SK-MEL-5 (cell line): ENCODE data around the gene ZC3H8. TPM values are rescaled to one million over a fixed set of nuclear protein-coding genes. Genes with fewer than 3 reads are reported as not detected.

ENCODE experiments used
- DNase-seq: peaks from one replicate; pipeline ENCODE4 v3.0.0-alpha.2; 2016; ENCODE audit warnings: low read depth, low spot score
- in situ Hi-C: cut with HindIII; loops from 2 replicates; pipeline ENCODE4 v1.10.0; 2016; ENCODE audit warnings: low sequenced_read_pairs, high pct_unique_total_duplicates, low pct_unique_long_range_greater_than_20kb
- total RNA-seq: library from RNA; depleted of rRNA; stranded (reverse); fragments of >200 nt; shearing (Covaris generic); gene quantifications from 2 replicates; pipeline ENCODE4 v1.2.3, GENCODE V29; 2014

ZC3H8 gene
- total RNA-seq, 1 experiment from 2014 or later, result 19.7 TPM

- in situ Hi-C loops, result no loop called here
- no peak for DNase-seq
These were observed 72.2 kb downstream of the ZC3H8 start for GRCh38 chr2:112182581-112183034.

- DNase-seq, result no peak
- in situ Hi-C loops, result no loop called here
These were observed 73.1 kb downstream of the ZC3H8 start for GRCh38 chr2:112181571-112182290.

- DNase-seq, result no peak
- in situ Hi-C loops, result no loop called here
These were observed 78.8 kb downstream of the ZC3H8 start for GRCh38 chr2:112175958-112176573.

- in situ Hi-C loops, result no loop called here
- DNase-seq, result no peak
These were observed 79.5 kb downstream of the ZC3H8 start for GRCh38 chr2:112175333-112175732.

GRCh38 chr2:112174383-112174782, 80.5 kb downstream of the ZC3H8 start:
- in situ Hi-C loops, result no loop called here
- no peak for DNase-seq

GRCh38 chr2:112173646-112174319, 81.1 kb downstream of the ZC3H8 start:
- no peak for DNase-seq
- in situ Hi-C loops, result no loop called here

GRCh38 chr2:112170495-112170894, 84.3 kb downstream of the ZC3H8 start:
- in situ Hi-C loops, result no loop called here
- no peak for DNase-seq

GRCh38 chr2:112168422-112169124, 86.3 kb downstream of the ZC3H8 start:
- in situ Hi-C loops, result no loop called here
- DNase-seq, result no peak

- in situ Hi-C loops, result no loop called here
- no peak for DNase-seq
These were observed 87.9 kb downstream of the ZC3H8 start for GRCh38 chr2:112166806-112167499.

GRCh38 chr2:112165296-112165695, 89.5 kb downstream of the ZC3H8 start:
- DNase-seq, result no peak
- in situ Hi-C loops, result no loop called here

GRCh38 chr2:112164876-112165275, 90.0 kb downstream of the ZC3H8 start:
- in situ Hi-C loops, result no loop called here
- DNase-seq, result no peak

GRCh38 chr2:112163541-112163981, 91.3 kb downstream of the ZC3H8 start:
- in situ Hi-C loops, result no loop called here
- no peak for DNase-seq

GRCh38 chr2:112162956-112163355, 91.9 kb downstream of the ZC3H8 start:
- no peak for DNase-seq
- in situ Hi-C loops, result no loop called here

- in situ Hi-C loops, result no loop called here
- DNase-seq, result no peak
These were observed 92.5 kb downstream of the ZC3H8 start for GRCh38 chr2:112162341-112162740.
